GM19438 (cell line): ENCODE measurements around the gene CEP95.
A peak's percentile ranks its signal among the peaks of the same experiment; 100 is the strongest.
"Not testable (repeated sequence)": the region's sequence is repeated elsewhere in the genome, so short reads cannot be mapped to it uniquely, and the experiment has no call there.

ENCODE experiments used
- ATAC-seq: cut with Tn5 transposase; IDR thresholded peaks from one replicate; pipeline ENCODE4 v1.9.1; 2021; ENCODE audit warnings: low read depth; ENCODE audit not compliant: unreplicated experiment

The CEP95 gene

DNA sequence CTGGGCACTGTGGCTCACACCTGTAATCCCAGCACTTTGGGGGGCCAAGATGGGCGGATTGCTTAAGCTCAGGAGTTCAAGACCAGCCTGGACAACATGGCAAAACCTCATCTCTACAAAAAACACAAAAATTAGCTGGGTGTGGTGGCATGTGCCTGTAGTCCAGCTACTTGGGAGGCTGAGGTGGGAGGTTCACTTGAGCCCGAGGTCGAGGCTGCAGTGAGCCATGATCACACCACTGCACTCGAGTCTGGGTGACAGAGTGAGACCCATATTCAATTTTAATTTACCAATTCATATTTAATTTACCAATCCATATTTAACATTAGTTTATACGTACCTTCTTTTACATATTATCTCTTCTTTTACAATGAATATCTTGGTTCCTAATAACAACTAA lies 11.5 kb upstream of the CEP95 start:
- not testable (repeated sequence) for ATAC-seq

GRCh38 chr17:64496348-64496785 lies 10.4 kb upstream of the CEP95 start:
- ATAC-seq: no peak

DNA sequence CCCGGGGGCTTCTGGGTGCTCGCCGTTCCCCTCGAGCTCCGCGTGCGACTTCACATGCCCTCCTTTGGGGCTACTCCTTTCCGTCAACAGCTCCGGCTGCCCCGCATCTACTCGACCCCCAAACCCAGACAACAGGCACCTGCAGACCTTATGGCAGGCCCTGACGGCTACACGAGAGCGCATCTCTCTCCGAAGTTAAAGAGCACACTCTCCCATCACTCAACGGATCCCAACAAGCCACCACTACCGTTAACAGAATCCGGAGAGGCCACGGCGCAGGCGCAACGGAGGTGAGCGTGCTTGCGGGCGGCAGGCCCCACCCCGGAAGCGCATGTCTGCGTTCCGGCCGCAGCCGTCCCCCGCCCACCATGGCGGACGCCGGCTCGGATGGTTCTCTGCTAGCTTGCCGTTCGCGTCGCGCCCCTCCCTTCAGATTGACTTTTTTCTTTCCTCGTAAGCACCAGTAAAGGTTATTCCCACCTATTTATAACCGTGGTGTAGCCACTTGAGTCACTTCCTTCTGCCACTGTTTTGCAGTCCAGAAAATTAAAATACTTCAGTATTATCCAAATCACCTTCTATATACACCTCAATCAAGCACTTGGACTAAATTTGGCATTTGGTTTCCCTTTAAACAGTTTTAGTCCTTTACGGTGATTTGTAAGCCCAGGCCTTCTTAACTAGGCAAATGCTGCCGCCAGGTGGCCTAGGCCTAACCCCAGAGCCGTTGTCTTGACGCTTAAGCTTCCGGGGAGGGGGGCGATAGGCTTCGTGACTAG lies 9.8 kb upstream of the CEP95 start, which contains the start of gene POLG2:
POLG2 (minus strand) TSS at position 269 of the 779 bp plus-strand sequence; CDS start at position 183, 86 bp downstream.
- peak; percentile 76 for ATAC-seq

- no peak for ATAC-seq
Observed at GRCh38 chr17:64497565-64498035, 9.2 kb upstream of the CEP95 start.

- no peak for ATAC-seq
Observed at GRCh38 chr17:64498308-64499203, 8.2 kb upstream of the CEP95 start.

DNA sequence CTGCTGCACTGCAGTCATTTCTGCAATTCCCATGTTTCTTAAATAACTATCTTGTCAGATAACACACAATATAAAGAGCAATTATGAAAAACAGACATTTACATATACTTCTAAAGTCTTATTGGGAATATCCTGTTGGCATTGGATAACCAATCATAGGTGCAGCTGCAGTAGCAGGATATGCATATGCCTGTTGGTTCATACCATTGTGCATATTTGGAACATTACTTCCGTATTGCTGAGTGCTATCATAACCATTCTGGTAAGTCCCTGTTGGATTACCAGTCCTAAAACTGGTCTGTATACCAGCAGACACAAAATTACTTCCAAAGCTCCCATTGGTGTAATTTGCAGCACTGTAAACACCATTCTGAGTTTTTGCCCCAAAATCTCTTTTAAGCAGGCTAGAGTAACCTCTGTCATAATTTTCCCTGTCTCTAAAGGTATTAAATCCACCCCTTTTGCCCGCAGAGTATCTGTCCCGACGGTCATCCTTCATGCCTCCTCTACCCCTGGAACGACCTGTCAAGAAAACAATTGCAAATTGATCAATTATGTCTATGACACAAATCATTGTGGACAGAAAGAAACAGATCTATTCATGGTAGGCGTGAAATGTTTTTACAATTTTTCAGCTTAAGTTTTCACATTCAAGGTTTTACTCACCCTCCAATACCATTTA lies 6.8 kb upstream of the CEP95 start:
- ATAC-seq: no peak

- ATAC-seq: no peak
Observed at GRCh38 chr17:64500487-64500859, 6.3 kb upstream of the CEP95 start.

DNA sequence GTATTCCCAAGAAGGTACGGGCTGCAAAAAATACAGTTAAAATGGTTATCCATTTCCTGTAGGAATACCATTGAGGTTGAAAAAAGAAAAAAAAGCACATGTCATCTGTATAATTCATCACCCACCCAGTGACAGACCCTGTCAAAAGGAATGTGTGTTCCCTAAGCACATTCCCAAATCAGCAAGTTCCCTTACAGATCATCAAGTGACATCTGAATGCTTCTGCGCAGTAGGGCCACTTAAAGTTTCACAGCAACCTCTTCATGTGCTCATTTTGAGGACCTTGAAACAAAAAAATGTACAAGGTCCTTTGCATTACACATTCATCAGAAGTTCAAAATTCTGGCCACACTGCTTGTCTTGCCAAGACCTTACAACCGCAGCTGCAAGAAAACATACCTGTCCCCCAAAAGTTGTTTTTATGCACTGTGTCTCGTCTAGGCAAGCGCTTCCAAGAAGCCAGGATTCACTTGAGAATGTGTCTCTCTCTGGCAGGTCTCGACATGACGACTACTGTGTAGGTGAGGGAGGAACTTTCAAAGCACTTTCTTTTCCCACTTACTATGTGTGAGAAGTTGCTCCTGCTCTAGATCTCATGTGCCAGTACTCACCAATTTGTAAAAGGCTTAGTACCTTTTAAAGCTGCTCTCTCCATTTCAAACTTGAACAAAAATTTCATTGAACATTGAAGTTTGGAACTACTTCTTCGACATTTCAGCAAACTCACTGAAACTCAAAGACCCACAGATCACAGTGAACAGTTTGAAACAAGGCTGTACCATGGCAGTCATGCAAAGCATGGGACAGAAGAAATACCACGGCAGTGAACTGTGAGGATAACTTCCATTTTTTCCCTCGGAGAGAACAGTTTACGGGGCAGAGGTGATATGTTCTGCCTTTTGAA lies 5.7 kb upstream of the CEP95 start:
- no peak for ATAC-seq

DNA sequence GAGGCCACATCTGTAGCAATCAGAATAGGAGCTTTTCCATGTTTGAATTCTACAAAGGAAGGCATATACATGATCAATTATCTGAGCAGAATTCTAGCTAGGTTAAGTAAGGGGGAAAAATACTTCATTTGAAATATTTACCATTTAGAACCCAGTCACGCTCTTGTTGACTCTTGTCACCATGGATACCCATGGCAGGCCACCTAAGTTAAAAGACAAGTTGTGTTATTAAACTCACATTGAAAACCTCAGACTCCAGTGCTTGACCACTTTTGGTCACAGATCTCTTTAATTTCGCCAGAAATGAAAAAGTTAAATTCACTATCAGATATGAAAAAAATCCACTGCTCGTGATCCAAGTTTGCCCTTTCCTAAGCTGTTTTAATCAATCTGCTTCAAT lies 4.8 kb upstream of the CEP95 start:
- ATAC-seq: no peak

DNA sequence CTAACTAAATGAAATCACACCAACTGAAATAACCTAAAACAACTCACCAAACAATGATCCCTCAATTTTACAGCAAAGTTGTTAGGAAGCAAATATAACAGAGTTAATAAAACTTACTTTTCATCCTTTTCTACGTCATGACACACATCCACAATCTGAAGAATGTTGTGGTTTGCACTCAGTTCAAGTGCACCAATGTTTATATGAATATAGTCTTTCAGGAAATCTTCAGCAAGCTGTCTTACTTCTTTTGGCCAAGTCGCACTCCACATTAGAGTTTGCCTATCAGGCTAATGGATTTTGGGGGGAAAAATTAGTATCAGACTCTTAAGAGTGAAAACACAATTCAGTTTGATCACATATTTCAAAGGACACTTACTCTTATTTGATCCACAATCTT lies 4.0 kb upstream of the CEP95 start:
- no peak for ATAC-seq

DNA sequence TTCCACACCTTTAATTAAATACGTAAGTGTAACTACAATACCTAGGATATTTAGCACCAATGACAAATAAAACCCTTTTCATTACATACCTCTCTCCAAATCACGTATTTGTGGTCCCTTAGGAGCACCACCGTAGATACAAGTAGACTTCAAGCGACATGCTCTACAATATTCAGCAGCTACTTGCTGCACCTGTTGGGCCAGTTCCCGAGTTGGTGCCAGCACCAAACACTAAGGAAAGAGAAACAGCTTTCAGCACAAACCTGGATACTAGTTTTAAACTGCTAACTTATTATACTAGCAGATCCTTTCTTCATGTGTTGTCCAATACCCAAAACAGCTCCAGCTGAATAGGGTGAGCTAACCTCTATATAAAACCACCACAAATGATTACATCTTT lies 3.4 kb upstream of the CEP95 start:
- ATAC-seq: no peak

GRCh38 chr17:64503821-64504768 lies 2.7 kb upstream of the CEP95 start:
- ATAC-seq: no peak

- no peak for ATAC-seq
Observed at GRCh38 chr17:64504769-64505339, 1.9 kb upstream of the CEP95 start.

GRCh38 chr17:64505340-64506200 lies 1.2 kb upstream of the CEP95 start:
- no peak for ATAC-seq

- ATAC-seq: peak; percentile 58
Observed at GRCh38 chr17:64506201-64506575, 589 bp upstream of the CEP95 start, which contains the start of gene DDX5. Gene DDX5 (minus strand): TSS chr17:64506289. CDS start chr17:64506119, 170 bp downstream.

- ATAC-seq: no peak
Observed at GRCh38 chr17:64507413-64507782, 621 bp downstream of the CEP95 start.

- no peak for ATAC-seq
Observed at GRCh38 chr17:64508683-64509082, 1.9 kb downstream of the CEP95 start.
